ENCODE results near the gene CWC22. TPM values are rescaled to one million over a fixed set of nuclear protein-coding genes. Genes with fewer than 3 reads are reported as not detected.

The CWC22 gene
- total RNA-seq, 3 donors from 2014 or later (not counting 1 experiment from before 2014, with no cell fraction given): 14.9 to 20.3 (median 16.1) TPM

GRCh38 chr2:180001726-180002125 is 5.4 kb downstream of the CWC22 start:
- no peak for ATAC-seq
- H3K4me3 Mint-ChIP-seq: no peak overlapping the region
- DNase-seq: no peak
- Histone ChIP-seq H3K4me3 (ENCODE audit: low read length) (no peak overlapping the region), H3K4me1 (ENCODE audit: control insufficient read depth, insufficient read depth, low read length) (peaks cover 7% of the 10 kb centered on the region), H3K9me3 (ENCODE audit: control insufficient read depth, insufficient read depth, low read length) (no peaks in the 10 kb centered on the region), H3K27me3 (ENCODE audit: control insufficient read depth, insufficient read depth, low read length) (no peaks in the 10 kb centered on the region), H3K36me3 (ENCODE audit: control insufficient read depth, insufficient read depth, low read length) (peaks cover 2% of the 10 kb centered on the region), H3K27ac (ENCODE audit: low read length) (no peak overlapping the region)
- TF ChIP-seq, protein P1, sequence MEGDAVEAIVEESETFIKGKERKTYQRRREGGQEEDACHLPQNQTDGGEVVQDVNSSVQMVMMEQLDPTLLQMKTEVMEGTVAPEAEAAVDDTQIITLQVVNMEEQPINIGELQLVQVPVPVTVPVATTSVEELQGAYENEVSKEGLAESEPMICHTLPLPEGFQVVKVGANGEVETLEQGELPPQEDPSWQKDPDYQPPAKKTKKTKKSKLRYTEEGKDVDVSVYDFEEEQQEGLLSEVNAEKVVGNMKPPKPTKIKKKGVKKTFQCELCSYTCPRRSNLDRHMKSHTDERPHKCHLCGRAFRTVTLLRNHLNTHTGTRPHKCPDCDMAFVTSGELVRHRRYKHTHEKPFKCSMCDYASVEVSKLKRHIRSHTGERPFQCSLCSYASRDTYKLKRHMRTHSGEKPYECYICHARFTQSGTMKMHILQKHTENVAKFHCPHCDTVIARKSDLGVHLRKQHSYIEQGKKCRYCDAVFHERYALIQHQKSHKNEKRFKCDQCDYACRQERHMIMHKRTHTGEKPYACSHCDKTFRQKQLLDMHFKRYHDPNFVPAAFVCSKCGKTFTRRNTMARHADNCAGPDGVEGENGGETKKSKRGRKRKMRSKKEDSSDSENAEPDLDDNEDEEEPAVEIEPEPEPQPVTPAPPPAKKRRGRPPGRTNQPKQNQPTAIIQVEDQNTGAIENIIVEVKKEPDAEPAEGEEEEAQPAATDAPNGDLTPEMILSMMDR (IDR thresholded peaks at IDR 0.05): no peak
- H3K27ac Mint-ChIP-seq: peak overlapping the region; percentile 0 to 32
- WGBS (ENCODE audit: insufficient coverage): 100% methylated on average over 1 of the region's 1 CpG
- no peaks in the 10 kb centered on the region for H3K36me3 Mint-ChIP-seq
- H3K4me1 Mint-ChIP-seq: peaks cover 47 to 61% of the 10 kb centered on the region in 2 donors
- intact Hi-C loops (cut with micrococcal nuclease): no loop called here
- H3K9me3 Mint-ChIP-seq: no peaks in the 10 kb centered on the region
- H3K27me3 Mint-ChIP-seq (ENCODE audit: low read depth in 2 of 2): no peaks in the 10 kb centered on the region

DNA sequence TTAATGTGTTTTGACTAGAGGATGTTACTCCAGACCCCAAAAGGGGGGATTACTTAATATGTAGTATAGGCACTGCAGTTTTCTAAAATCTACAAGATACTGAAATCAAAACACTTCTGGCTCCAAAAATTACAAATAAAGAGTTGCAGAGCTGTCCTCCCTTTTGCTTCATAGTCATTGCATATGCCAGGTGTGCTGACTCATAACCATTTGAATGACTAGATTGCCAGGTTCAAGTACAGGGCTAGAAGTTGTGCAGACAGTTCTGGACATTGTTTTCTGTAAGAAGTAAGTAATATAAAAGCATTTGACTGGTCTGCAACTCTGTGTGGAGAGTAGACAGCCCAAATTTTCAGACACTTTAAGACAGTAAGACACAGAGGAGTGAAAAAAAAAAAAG is 6.7 kb downstream of the CWC22 start:
- peak overlapping the region in 1 of 2 donors; percentile 28 for H3K27ac Mint-ChIP-seq
- intact Hi-C loops (cut with micrococcal nuclease): no loop called here
- Histone ChIP-seq H3K4me3 (ENCODE audit: low read length) (no peak overlapping the region), H3K9me3 (ENCODE audit: control insufficient read depth, insufficient read depth, low read length) (no peaks in the 10 kb centered on the region), H3K36me3 (ENCODE audit: control insufficient read depth, insufficient read depth, low read length) (peaks cover 2% of the 10 kb centered on the region), H3K27ac (ENCODE audit: low read length) (no peak overlapping the region), H3K4me1 (ENCODE audit: control insufficient read depth, insufficient read depth, low read length) (no peaks in the 10 kb centered on the region), H3K27me3 (ENCODE audit: control insufficient read depth, insufficient read depth, low read length) (no peaks in the 10 kb centered on the region)
- no peaks in the 10 kb centered on the region for H3K36me3 Mint-ChIP-seq
- H3K4me3 Mint-ChIP-seq: no peak overlapping the region
- H3K9me3 Mint-ChIP-seq: no peaks in the 10 kb centered on the region
- no peak for DNase-seq
- no peaks in the 10 kb centered on the region for H3K27me3 Mint-ChIP-seq (ENCODE audit: low read depth in 2 of 2)
- ATAC-seq: no peak
- H3K4me1 Mint-ChIP-seq: peaks cover 43 to 59% of the 10 kb centered on the region in 2 donors
- TF ChIP-seq, protein P1 (IDR thresholded peaks at IDR 0.05): no peak

GRCh38 chr2:179999000-179999399 is 8.1 kb downstream of the CWC22 start:
- Mint-ChIP-seq H3K4me3 (no peak overlapping the region), H3K4me1 (peaks cover 37 to 54% of the 10 kb centered on the region in 2 donors), H3K36me3 (no peaks in the 10 kb centered on the region), H3K9me3 (no peaks in the 10 kb centered on the region), H3K27me3 (ENCODE audit: low read depth in 2 of 2) (no peaks in the 10 kb centered on the region), H3K27ac (no peak overlapping the region)
- peaks cover 2% of the 10 kb centered on the region for H3K36me3 ChIP-seq (ENCODE audit: control insufficient read depth, insufficient read depth, low read length)
- TF ChIP-seq, protein P1 (IDR thresholded peaks at IDR 0.05): no peak
- DNase-seq (no peak), ATAC-seq (no peak)
- no peaks in the 10 kb centered on the region for H3K9me3 ChIP-seq (ENCODE audit: control insufficient read depth, insufficient read depth, low read length)
- no peaks in the 10 kb centered on the region for H3K27me3 ChIP-seq (ENCODE audit: control insufficient read depth, insufficient read depth, low read length)
- no peaks in the 10 kb centered on the region for H3K4me1 ChIP-seq (ENCODE audit: control insufficient read depth, insufficient read depth, low read length)
- intact Hi-C loops (cut with micrococcal nuclease): no loop called here
- no peak overlapping the region for H3K27ac ChIP-seq (ENCODE audit: low read length)
- 100% methylated on average over 1 of the region's 4 CpGs for WGBS (ENCODE audit: insufficient coverage)
- no peak overlapping the region for H3K4me3 ChIP-seq (ENCODE audit: low read length)

DNA sequence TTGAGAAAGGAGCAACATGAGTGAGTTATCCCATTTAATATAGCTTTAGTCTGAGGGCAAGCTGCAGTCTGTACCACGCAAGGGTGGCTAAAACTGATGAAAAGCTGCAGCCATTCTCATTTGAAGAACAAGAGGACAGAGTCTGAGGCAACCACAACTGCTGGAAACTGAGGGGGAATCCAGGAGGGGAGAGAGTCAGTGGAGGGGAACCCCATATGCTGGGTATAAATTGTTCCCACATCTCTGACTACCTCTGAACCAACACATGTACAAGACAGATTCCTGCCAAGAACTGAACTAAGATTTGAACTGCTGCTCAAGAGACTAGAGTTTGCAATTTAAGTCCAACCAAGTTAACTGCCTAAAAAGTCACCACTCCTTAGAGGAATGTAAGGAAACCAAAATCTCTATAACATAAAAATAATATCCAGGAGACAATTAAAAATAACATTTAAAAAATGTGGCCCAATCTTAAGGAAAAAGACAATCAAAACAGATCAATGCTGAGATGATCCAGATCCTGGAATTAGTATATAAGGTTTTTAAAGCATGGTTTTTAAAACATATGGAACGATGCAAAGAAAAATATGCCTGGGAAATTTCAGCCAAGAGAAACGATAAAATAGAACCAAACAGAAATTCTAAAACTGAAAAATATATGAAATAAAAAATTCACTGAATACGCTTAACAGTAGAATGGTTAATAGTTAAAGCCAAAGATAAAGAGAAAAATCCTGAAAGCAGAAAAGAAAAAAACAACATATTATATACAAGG is 11.2 kb downstream of the CWC22 start:
- Histone ChIP-seq H3K4me1 (ENCODE audit: control insufficient read depth, insufficient read depth, low read length) (no peaks in the 10 kb centered on the region), H3K9me3 (ENCODE audit: control insufficient read depth, insufficient read depth, low read length) (no peaks in the 10 kb centered on the region), H3K27ac (ENCODE audit: low read length) (no peak overlapping the region), H3K27me3 (ENCODE audit: control insufficient read depth, insufficient read depth, low read length) (no peaks in the 10 kb centered on the region), H3K36me3 (ENCODE audit: control insufficient read depth, insufficient read depth, low read length) (peaks cover 16% of the 10 kb centered on the region), H3K4me3 (ENCODE audit: low read length) (no peak overlapping the region)
- no peaks in the 10 kb centered on the region for H3K27me3 Mint-ChIP-seq (ENCODE audit: low read depth in 2 of 2)
- H3K27ac Mint-ChIP-seq: peak overlapping the region in 1 of 2 donors; percentile 13
- DNase-seq: no peak
- no peak for ATAC-seq
- H3K36me3 Mint-ChIP-seq: no peaks in the 10 kb centered on the region
- no peak overlapping the region for H3K4me3 Mint-ChIP-seq
- intact Hi-C loops (cut with micrococcal nuclease): no loop called here
- no peaks in the 10 kb centered on the region for H3K9me3 Mint-ChIP-seq
- peaks cover 28 to 43% of the 10 kb centered on the region in 2 donors for H3K4me1 Mint-ChIP-seq
- 85% methylated on average over 1 of the region's 4 CpGs for WGBS (ENCODE audit: insufficient coverage)
- TF ChIP-seq, protein P1 (IDR thresholded peaks at IDR 0.05): no peak

Data from natural killer cell (primary cell).